NT2/D1 (cell line): ENCODE data around the gene A2ML1.

ENCODE experiments used
- SUZ12 ChIP-seq: IDR thresholded peaks from 2 replicates; pipeline ENCODE4 v1.6.1; 2011; ENCODE audit not compliant: insufficient read length, insufficient read depth; ENCODE audit errors: extremely low read depth
- YY1 ChIP-seq: IDR thresholded peaks from 2 replicates; pipeline ENCODE4 v1.6.1; 2011; ENCODE audit not compliant: insufficient read length, insufficient read depth
- ZNF274 ChIP-seq: IDR thresholded peaks from 2 replicates; pipeline ENCODE4 v1.6.1; 2011; ENCODE audit warnings: mild to moderate bottlenecking, low read depth, low read length

GRCh38 chr12:8829125-8829518, 6.7 kb downstream of the A2ML1 start:
- TF ChIP-seq YY1 = no peak
- TF ChIP-seq SUZ12 = no peak
- TF ChIP-seq ZNF274 = no peak
